ENCODE data around the gene SYNPR.

The SYNPR gene

GRCh38 chr3:63473641-63474166, 195.6 kb downstream of the SYNPR start:
- DNase-seq (ENCODE audit: low spot score): no peak

DNA sequence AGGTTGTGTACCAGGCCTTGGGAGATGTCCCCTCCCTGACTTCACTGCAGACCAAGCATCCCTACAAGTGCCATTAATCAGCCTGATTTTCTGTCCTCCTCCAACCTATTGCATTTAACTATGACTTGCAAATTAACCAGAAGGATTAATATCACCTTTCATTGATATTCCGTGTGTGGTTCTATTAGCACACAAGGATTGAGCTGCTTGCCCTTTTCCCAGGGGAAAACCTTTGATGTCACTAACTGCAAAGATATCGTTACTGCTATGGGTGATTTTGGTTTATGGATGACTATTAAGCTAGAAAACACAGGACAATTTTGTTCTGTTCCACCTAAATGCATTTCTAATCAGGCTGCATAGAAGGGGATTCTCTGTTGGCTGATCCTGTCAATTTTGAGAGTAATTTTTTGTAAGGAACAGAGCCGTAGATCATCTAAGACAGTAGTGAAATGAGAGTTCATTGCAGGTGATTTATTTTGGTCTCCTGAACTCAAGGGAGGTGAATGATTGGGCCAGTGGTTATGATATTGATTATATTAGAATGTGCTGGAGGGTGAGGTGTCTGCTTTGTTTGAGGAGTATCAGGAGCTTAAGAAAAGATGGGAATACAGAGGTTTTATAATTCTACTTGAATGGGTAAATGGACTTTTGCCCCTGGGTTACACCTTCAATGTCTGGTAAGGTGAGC, 196.9 kb downstream of the SYNPR start:
- no peak for DNase-seq (ENCODE audit: low spot score)

GRCh38 chr3:63477494-63478129, 199.5 kb downstream of the SYNPR start:
- DNase-seq (ENCODE audit: low spot score): no peak

DNA sequence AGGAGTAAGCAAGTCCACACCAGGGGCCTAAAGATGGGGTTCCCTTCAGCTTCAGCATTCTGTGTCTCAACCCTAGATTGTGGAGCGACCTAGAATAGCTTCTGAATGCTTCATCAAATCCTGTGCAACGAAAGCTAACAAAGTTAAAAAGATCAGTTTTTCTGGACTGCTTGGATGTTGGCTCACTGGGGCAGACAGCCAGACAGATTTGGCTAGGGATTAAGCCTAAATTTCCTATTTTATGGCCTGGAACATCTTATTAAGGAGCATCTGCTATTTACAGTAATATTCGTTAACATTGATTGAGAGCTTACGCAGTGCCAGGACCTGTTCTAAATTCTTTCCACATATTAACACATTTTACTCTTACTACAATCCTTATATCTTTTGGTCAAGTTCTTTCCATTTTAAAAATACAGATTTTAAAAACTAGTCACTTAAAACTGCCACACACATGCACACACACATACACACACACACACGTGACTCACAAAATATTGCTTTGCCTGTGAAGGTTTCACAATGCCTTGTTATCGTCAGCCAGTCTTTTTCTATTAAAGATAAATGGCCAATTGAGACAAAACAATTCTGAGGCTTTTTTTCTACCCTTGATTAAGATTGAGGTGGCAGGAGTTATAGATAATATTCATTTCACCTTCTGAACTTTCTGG, 201.0 kb downstream of the SYNPR start:
- no peak for DNase-seq (ENCODE audit: low spot score)

DNA sequence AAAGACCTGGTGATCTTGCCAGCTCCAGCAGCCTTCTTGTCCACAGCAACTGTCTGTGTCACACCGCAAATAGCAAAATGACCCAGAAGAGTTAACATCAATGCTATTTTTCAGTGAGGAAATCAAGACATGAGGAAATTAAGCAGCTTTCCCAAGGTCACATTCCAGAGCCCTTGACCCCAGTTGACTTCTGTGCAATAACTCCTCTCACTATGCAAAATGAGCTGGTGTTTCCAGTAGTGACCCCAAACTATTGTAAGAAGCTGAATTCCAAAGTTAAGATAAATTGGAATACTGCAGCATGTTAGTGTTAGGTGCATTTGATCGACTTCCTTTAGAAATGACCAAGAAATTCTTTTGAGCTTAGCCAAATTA, 201.5 kb downstream of the SYNPR start:
- no peak for DNase-seq (ENCODE audit: low spot score)

DNA sequence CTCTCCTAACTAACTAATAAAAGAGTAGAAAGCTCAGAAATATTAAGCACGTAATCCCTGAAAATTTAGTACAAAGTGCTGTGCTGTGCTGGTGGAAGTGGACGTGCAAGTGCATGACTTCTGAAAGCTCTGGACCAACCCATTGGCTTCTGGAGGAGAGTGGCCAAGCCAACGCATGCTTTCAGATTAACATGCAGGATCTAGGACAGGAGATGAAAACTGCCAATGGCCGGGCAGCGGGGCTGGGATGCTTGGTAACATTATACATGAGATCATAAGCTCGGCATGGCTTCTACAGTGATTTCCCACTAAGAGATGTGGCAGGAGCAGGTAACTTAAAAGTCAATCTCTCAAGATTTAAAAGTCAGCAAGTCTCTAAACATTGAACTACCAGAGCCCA, 203.5 kb downstream of the SYNPR start:
- no peak for DNase-seq (ENCODE audit: low spot score)

- no peak for DNase-seq (ENCODE audit: low spot score)
Measured at GRCh38 chr3:63482341-63482740, 204.2 kb downstream of the SYNPR start.

DNA sequence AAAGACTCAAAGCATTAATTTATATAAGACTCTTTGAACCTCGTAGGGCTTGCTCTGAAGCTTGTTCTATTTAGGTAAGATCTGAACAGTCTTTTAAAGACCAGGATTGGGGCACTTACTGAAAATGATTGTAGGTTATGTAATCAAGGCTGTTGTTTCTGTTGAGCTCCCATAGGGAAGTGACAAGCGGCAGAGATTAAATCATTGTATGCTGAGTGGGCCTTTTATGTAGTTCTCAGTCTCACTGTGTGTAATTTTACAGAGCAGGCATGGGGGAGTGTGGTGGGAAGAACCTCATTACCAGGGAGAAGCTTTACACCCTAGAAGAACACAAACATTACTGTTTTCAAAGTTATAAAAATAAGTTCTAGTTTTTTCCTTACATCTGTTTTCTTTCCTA, 214.4 kb downstream of the SYNPR start:
- no peak for DNase-seq (ENCODE audit: low spot score)

DNA sequence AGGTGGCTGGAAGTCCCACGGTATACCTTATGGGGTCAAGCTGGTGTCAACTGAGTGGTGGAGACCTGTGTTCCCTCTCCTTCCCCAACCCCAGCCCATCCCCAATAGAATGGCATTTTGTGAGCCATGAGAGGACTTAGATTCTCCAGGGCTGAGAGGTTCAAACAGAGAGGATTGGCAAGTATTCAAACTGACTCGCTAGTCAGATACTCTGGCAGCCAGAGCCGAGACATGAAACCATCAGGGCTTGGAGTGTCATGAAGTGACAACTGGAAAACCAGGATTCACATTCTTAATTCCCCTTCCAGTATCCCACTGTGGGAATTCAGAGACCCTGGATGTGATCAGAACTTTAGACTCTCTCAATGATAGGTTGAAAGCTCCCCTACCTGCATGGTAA, 215.0 kb downstream of the SYNPR start:
- no peak for DNase-seq (ENCODE audit: low spot score)

DNA sequence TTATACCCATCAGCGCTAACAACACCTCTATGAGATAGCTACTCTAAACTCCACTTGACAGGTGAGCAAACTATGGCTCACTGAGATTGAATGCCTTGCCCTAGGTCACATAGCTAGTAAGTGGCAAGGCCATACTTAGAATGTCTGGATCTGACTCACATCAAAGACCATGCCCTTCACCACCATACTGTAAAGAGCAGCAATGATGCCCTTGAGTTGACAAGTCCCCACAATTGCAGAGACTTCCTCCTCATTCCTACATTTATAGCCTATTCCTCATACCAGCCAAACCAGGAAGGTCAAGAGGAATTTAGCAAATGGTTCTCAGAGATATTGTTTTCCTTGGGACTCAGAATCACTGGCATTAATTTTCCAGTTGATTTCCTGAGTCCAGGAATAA, 216.5 kb downstream of the SYNPR start:
- DNase-seq (ENCODE audit: low spot score): no peak

GRCh38 chr3:63497641-63498040, 219.5 kb downstream of the SYNPR start:
- DNase-seq (ENCODE audit: low spot score): no peak

GRCh38 chr3:63500196-63500595, 222.1 kb downstream of the SYNPR start:
- DNase-seq (ENCODE audit: low spot score): no peak

- no peak for DNase-seq (ENCODE audit: low spot score)
Measured at GRCh38 chr3:63508305-63508704, 230.2 kb downstream of the SYNPR start.

DNA sequence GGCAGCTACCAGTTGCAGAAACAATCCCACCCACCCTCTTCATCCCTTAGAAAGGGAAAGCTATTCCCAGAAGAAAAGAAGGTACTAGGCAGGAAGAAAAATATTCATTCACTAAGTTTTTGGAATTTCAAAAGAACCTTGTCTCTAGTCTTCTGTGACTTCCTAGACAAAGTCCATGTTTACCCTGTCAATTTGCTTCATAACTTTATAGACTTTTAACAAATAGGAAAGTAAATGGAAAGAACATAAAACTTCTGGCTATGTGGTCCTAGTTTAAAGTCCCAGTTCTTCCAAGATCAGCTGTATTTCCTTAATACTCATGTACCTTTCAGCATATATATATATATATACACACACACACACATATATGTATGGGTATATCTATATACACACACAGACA, 230.7 kb downstream of the SYNPR start:
- DNase-seq (ENCODE audit: low spot score): no peak

DNA sequence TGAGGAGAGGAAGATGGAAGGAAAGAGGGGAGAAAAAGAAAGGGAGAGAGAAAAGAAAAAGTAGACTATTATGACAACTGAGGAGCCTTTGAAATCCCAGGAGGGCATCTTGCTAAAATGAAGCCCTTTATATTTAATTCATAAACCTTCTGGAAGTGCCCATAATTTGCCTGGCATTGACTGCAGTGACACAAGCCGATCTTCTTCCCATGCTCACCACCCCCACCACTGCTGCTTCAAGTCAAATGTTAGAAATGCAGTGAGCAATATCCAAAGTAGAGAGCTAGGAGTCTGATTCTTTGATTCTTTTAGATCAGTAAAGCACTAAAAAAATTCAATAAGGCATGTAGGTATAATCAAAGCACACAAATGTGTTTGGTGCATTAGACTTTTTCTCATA, 235.7 kb downstream of the SYNPR start:
- DNase-seq (ENCODE audit: low spot score): no peak

DNA sequence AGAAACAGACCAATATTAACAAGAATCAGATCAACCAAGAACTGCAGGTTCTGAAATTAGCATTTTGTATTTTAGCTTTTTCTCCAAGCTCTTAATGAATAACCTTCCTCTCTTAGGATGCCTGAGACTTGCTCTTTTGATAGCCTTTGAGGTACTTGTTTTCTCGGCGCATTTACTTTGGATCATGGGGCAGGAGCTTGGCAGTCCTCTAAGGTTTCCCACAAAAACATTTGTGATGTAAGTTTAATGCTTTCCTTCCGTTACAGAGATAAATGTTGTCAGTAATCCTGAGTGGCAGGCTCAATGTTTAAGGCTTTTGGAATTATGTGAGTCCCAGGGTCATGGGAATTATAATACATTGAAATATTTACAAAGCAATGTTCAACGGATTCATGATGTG, 236.6 kb downstream of the SYNPR start:
- DNase-seq (ENCODE audit: low spot score): no peak

DNA sequence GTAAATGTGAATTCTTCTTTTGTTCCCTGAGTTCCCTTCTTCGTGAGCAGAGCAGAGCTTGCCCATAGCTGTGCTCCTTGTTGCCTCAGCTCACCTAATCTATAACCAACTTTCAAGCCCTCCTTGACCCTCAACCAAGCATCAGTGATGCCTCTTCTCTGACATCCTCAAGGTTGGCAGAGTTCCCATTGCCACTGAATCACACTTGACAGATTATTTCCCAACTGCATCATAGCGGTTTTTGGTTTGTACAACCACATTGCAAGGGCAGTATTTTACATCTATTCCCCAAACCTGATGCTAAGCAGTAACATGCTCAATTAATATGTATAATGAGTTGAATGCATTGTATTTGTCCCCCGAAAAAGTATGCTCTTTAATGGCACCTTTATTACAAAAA, 241.3 kb downstream of the SYNPR start:
- no peak for DNase-seq (ENCODE audit: low spot score)

DNA sequence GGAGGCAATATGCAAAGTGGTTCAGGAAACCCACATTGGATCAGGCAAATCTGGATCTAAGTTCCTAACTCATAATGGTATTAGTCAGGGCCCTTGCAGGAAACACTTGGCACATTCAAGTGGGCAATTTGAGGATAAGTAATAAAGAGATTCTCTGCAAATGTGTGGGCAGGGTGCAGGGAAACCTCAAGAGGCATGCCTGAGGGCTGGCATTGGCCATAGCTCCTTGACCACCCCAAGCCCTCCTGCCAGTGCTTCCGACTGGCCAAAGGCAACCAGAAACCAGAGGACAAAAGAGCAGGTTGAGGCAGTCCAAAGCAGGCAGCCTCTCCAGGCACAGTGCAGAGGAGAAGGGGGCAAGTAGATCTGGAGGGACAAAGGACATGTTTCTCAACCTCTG, 243.5 kb downstream of the SYNPR start:
- DNase-seq (ENCODE audit: low spot score): no peak

GRCh38 chr3:63523100-63523499, 245.0 kb downstream of the SYNPR start:
- DNase-seq (ENCODE audit: low spot score): no peak

- no peak for DNase-seq (ENCODE audit: low spot score)
Measured at GRCh38 chr3:63528325-63529000, 250.4 kb downstream of the SYNPR start.

DNA sequence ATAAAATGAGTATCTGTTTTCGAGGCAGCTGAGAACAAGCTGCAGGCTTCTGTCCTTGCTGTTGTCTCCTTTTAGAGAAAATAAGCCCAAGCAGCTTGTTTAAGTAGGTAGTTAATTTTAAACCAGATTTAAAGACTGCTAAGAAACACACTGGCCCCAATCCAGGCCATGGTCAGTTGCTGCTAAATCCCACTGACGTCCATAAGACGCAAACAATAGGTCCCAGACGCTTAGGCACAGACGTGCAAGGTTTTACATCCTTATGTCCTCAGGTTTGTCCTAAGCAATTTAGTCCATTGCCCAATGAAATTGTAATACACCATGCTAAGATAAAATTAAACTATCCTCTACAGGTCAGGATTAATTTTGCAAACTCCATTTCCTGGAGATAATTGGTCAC, 254.4 kb downstream of the SYNPR start:
- DNase-seq (ENCODE audit: low spot score): no peak

GRCh38 chr3:63538919-63539318, 260.8 kb downstream of the SYNPR start:
- no peak for DNase-seq (ENCODE audit: low spot score)

GRCh38 chr3:63555767-63556166, 277.7 kb downstream of the SYNPR start:
- no peak for DNase-seq (ENCODE audit: low spot score)
